PC-9 (cell line): ENCODE results near the gene NEK7. TPM values are rescaled to one million over a fixed set of nuclear protein-coding genes. Genes with fewer than 3 reads are reported as not detected.

Source experiments
- BruUV-seq: library from RNA; stranded (reverse); fragments of 400-500 nt; replicated peaks from 2 replicates; lab custom pipeline; 2021; lab: Mats Ljungman, UMichigan
- CTCF ChIA-PET: fragments of 300-600 bp; sonication (Branson Sonifier 250); formaldehyde crosslinking; loops from one replicate; lab custom pipeline; 2022; ENCODE audit warnings: antibody characterized with exemption; lab: Charles Lee
- POLR2A ChIA-PET: fragments of 300-600 bp; sonication (Branson Sonifier 250); formaldehyde crosslinking; loops from one replicate; lab custom pipeline; 2022; ENCODE audit warnings: antibody characterized with exemption; ENCODE audit not compliant: unreplicated experiment; lab: Charles Lee
- DNase-seq, 2 experiments: peaks; one replicate each; pipeline versions ENCODE4 v3.0.0 to v3.0.0-alpha.2; 2015 to 2022; ENCODE audit warnings: mixed read lengths in 1 of 2
- H2AFZ ChIP-seq: fragments of 200-600 bp; sonication (generic); 2 replicates; pipeline ENCODE4 v1.8.1; 2017; ENCODE audit warnings: antibody characterized with exemption
- H3F3A ChIP-seq: fragments of 200-600 bp; sonication (generic); 2 replicates; pipeline ENCODE4 v1.8.1; 2017; ENCODE audit warnings: antibody characterized with exemption, mild to moderate bottlenecking, low read depth; ENCODE audit not compliant: insufficient read depth
- H3K27ac ChIP-seq: fragments of 200-600 bp; sonication (generic); 2 replicates; pipeline ENCODE4 v1.6.1; 2016; ENCODE audit warnings: mixed run types
- H3K27me3 ChIP-seq: fragments of 200-600 bp; sonication (generic); 2 replicates; pipeline ENCODE4 v1.6.1; 2016; ENCODE audit warnings: low read depth, mixed run types; ENCODE audit not compliant: insufficient read depth
- H3K36me3 ChIP-seq: fragments of 200-600 bp; sonication (generic); 2 replicates; pipeline ENCODE4 v1.6.1; 2016; ENCODE audit warnings: low read depth, mixed run types
- H3K4me1 ChIP-seq: fragments of 200-600 bp; sonication (generic); replicated peaks from 2 replicates; pipeline ENCODE4 v1.6.1; 2016; ENCODE audit warnings: mixed run types; ENCODE audit not compliant: insufficient read depth
- H3K4me2 ChIP-seq: fragments of 200-600 bp; sonication (generic); 2 replicates; pipeline ENCODE4 v1.6.1; 2017; ENCODE audit warnings: mixed run types
- H3K4me3 ChIP-seq: fragments of 200-600 bp; sonication (generic); 2 replicates; pipeline ENCODE4 v1.6.1; 2016; ENCODE audit warnings: mixed run types
- H3K79me2 ChIP-seq: fragments of 200-600 bp; sonication (generic); 2 replicates; pipeline ENCODE4 v1.6.1; 2017; ENCODE audit warnings: low read depth, mixed run types
- H3K9me2 ChIP-seq: fragments of 200-600 bp; sonication (generic); 2 replicates; pipeline ENCODE4 v1.8.1; 2017; ENCODE audit warnings: mild to moderate bottlenecking; ENCODE audit not compliant: insufficient read depth
- H3K9me3 ChIP-seq: fragments of 200-600 bp; sonication (generic); 2 replicates; pipeline ENCODE4 v1.8.1; 2016; ENCODE audit warnings: low read depth; ENCODE audit not compliant: insufficient read depth
- H4K20me1 ChIP-seq: fragments of 200-600 bp; sonication (generic); 2 replicates; pipeline ENCODE4 v1.8.1; 2017; ENCODE audit not compliant: insufficient read depth
- CTCF ChIP-seq: fragments of 200-600 bp; sonication (generic); conservative IDR thresholded peaks from 2 replicates; pipeline ENCODE4 v1.6.1; 2017; ENCODE audit warnings: mixed run types, antibody characterized with exemption, mild to moderate bottlenecking, moderate library complexity
- EZH2 ChIP-seq: fragments of 200-600 bp; sonication (generic); IDR thresholded peaks from 2 replicates; pipeline ENCODE4 v1.8.0; 2017; ENCODE audit warnings: antibody characterized with exemption, low read depth
- intact Hi-C: fragments of 100-400 bp; cut with micrococcal nuclease; formaldehyde crosslinking; loops from one replicate; pipeline ENCODE4 v1.10.0; 2022; ENCODE audit not compliant: unreplicated experiment
- total RNA-seq: library from RNA; stranded (reverse); gene quantifications from 2 replicates; pipeline ENCODE4 v1.2.3, GENCODE V29; 2021

NEK7 gene
- total RNA-seq, 1 experiment from 2014 or later: 67.4 TPM

- H3K4me2 ChIP-seq: no peak overlapping the region
- no TSS peak for BruUV-seq
- ChIA-PET CTCF (no interaction called here), POLR2A (no interaction called here)
- no peak for DNase-seq
- TF ChIP-seq CTCF: no peak
- no peak for TF ChIP-seq EZH2
- no peaks in the 10 kb centered on the region for H3F3A ChIP-seq
- H2AFZ ChIP-seq: no peak overlapping the region
- H3K27me3 ChIP-seq: no peaks in the 10 kb centered on the region
- H3K27ac ChIP-seq: no peak overlapping the region
- no peaks in the 10 kb centered on the region for H4K20me1 ChIP-seq
- no peak overlapping the region for H3K4me3 ChIP-seq
- no peaks in the 10 kb centered on the region for H3K36me3 ChIP-seq
- H3K79me2 ChIP-seq: no peaks in the 10 kb centered on the region
- intact Hi-C loops: no loop called here
- H3K9me3 ChIP-seq: no peaks in the 10 kb centered on the region
- H3K4me1 ChIP-seq: 0 out of 2 replicates have a peak, but pooled peaks cover 12% of the 10 kb centered on the region
- H3K9me2 ChIP-seq: 0 out of 2 replicates have a peak, but pooled peaks cover 5% of the 10 kb centered on the region
Measured at GRCh38 chr1:198337886-198338285, 181.1 kb downstream of the NEK7 start.

GRCh38 chr1:198340139-198340538, 183.3 kb downstream of the NEK7 start:
- no TSS peak for BruUV-seq
- CTCF ChIA-PET: no interaction called here

GRCh38 chr1:198346178-198346577, 189.4 kb downstream of the NEK7 start:
- no peak for DNase-seq
- Histone ChIP-seq H3K4me2 (no peak overlapping the region), H4K20me1 (no peaks in the 10 kb centered on the region), H3K4me1 (no peaks in the 10 kb centered on the region), H2AFZ (no peak overlapping the region), H3F3A (no peaks in the 10 kb centered on the region), H3K9me2 (0 out of 2 replicates have a peak, but pooled peaks cover 5% of the 10 kb centered on the region), H3K4me3 (no peak overlapping the region), H3K36me3 (no peaks in the 10 kb centered on the region), H3K9me3 (no peaks in the 10 kb centered on the region), H3K27ac (no peak overlapping the region), H3K27me3 (no peaks in the 10 kb centered on the region), H3K79me2 (no peaks in the 10 kb centered on the region)
- BruUV-seq: no TSS peak
- intact Hi-C loops: no loop called here
- TF ChIP-seq CTCF: no peak
- no peak for TF ChIP-seq EZH2
- ChIA-PET POLR2A (no interaction called here), CTCF (no interaction called here)

More at GRCh38 chr1:198340139-198340538, 183.3 kb downstream of the NEK7 start:
- H4K20me1 ChIP-seq: no peaks in the 10 kb centered on the region
- no peaks in the 10 kb centered on the region for H3K27me3 ChIP-seq
- H2AFZ ChIP-seq: no peak overlapping the region
- H3K36me3 ChIP-seq: no peaks in the 10 kb centered on the region
- H3K4me2 ChIP-seq: no peak overlapping the region
- no peaks in the 10 kb centered on the region for H3K9me3 ChIP-seq
- POLR2A ChIA-PET: no interaction called here
- H3K4me1 ChIP-seq: no peaks in the 10 kb centered on the region
- no peaks in the 10 kb centered on the region for H3F3A ChIP-seq
- H3K79me2 ChIP-seq: no peaks in the 10 kb centered on the region
- no peak for DNase-seq
- no peak overlapping the region for H3K27ac ChIP-seq
- TF ChIP-seq CTCF: no peak
- TF ChIP-seq EZH2: no peak
- 0 out of 2 replicates have a peak, but pooled peaks cover 5% of the 10 kb centered on the region for H3K9me2 ChIP-seq
- intact Hi-C loops: no loop called here
- no peak overlapping the region for H3K4me3 ChIP-seq
